Measurements from ENCODE around the gene IER5L. TPM values are rescaled to one million over a fixed set of nuclear protein-coding genes. Genes with fewer than 3 reads are reported as not detected.

Gene IER5L
- total and polyA plus RNA-seq, 9 of the 15 experiments (the other 6 are each of a cell fraction or from before 2014, with no cell fraction given), result 0.14 to 11.9 (median 0.52) TPM

DNA sequence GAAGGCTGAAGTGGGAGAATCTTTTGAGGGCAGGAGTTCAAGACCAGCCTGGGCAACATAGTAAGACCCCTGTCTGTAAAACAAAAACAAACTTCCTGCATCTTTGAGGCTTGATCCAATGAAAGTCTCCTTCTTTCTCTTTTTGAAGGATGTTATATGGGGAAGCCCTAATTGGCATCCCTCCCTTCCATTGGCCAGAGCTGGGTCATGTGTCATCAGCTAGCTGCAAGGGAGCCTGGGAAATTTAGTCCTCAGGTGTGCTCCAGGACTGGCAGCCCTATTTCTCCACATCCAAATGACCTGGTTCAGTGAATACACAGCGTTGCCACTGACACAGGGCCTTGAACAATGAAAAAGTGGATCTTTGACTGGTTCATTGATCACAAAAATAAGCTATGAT lies 9.0 kb upstream of the IER5L start (continued):
- TF ChIP-seq, protein P1, sequence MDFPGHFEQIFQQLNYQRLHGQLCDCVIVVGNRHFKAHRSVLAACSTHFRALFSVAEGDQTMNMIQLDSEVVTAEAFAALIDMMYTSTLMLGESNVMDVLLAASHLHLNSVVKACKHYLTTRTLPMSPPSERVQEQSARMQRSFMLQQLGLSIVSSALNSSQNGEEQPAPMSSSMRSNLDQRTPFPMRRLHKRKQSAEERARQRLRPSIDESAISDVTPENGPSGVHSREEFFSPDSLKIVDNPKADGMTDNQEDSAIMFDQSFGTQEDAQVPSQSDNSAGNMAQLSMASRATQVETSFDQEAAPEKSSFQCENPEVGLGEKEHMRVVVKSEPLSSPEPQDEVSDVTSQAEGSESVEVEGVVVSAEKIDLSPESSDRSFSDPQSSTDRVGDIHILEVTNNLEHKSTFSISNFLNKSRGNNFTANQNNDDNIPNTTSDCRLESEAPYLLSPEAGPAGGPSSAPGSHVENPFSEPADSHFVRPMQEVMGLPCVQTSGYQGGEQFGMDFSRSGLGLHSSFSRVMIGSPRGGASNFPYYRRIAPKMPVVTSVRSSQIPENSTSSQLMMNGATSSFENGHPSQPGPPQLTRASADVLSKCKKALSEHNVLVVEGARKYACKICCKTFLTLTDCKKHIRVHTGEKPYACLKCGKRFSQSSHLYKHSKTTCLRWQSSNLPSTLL (IDR thresholded peaks at IDR 0.05), result no peak
- TF ChIP-seq RAD51 (IDR thresholded peaks at IDR 0.05; ENCODE audit: borderline replicate concordance, low read depth), result peak; percentile 27; the same call in 1 of the 2 replicates
- no peak for TF ChIP-seq CREB1 (IDR thresholded peaks at IDR 0.05)
- TF ChIP-seq CREB1 (CRISPR knock-in tag; IDR thresholded peaks at IDR 0.05), result no peak
- no peak for TF ChIP-seq ZNF76 (CRISPR knock-in tag; IDR thresholded peaks at IDR 0.05; ENCODE audit: borderline replicate concordance)
- peak; percentile 65 for TF ChIP-seq USF1 (CRISPR knock-in tag; IDR thresholded peaks at IDR 0.05)
- TF ChIP-seq DLX4 (CRISPR knock-in tag; IDR thresholded peaks at IDR 0.05), result no peak
- TF ChIP-seq KDM2B (CRISPR knock-in tag; IDR thresholded peaks at IDR 0.05), result no peak
- no peak for TF ChIP-seq MEF2A (IDR thresholded peaks at IDR 0.05; ENCODE audit: control insufficient read depth, low read depth, low read length)
- no peak for TF ChIP-seq PREB (CRISPR knock-in tag; IDR thresholded peaks at IDR 0.05)
- TF ChIP-seq ZNF121 (CRISPR knock-in tag; conservative IDR thresholded peaks at IDR 0.05), result peak; percentile 48; the same call in 1 of the 2 replicates
- no peak for TF ChIP-seq ESRRA (IDR thresholded peaks at IDR 0.05; ENCODE audit: borderline replicate concordance, low read depth)
- no peak for TF ChIP-seq CLOCK (CRISPR knock-in tag; IDR thresholded peaks at IDR 0.05; ENCODE audit: borderline replicate concordance)
- TF ChIP-seq HDGF (IDR thresholded peaks at IDR 0.05), result no peak
- TF ChIP-seq, protein P2, sequence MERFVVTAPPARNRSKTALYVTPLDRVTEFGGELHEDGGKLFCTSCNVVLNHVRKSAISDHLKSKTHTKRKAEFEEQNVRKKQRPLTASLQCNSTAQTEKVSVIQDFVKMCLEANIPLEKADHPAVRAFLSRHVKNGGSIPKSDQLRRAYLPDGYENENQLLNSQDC (CRISPR knock-in tag; IDR thresholded peaks at IDR 0.05), result no peak
- no peak for TF ChIP-seq DMBX1 (CRISPR knock-in tag; IDR thresholded peaks at IDR 0.05; ENCODE audit: borderline replicate concordance)
- no peak for TF ChIP-seq NEUROD1 (IDR thresholded peaks at IDR 0.05; ENCODE audit: borderline replicate concordance, low read depth, low read length, partially characterized antibody)

Measured in K562 (cell line).